ENCODE data around the gene DNASE1L2.

DNA sequence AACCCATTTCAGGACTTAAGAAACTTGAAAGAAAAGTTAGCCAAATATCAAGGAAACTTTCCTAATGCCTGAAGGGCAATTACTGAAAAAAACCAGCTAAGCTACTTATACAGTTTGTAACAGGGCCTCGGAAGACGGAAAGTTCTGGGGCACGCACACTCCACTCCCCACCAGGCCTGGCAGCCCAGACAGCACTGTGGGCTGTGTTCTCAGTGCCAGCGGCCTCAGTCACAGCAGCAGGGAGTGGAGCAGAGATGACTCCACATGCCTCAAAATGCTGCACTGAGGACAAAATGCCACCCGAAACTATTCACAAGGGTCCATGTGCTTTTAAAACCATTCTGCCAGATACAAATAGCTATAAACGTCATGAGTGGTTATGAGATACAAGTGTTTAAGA is 21.5 kb downstream of the DNASE1L2 start:
- TF ChIP-seq, protein P1, sequence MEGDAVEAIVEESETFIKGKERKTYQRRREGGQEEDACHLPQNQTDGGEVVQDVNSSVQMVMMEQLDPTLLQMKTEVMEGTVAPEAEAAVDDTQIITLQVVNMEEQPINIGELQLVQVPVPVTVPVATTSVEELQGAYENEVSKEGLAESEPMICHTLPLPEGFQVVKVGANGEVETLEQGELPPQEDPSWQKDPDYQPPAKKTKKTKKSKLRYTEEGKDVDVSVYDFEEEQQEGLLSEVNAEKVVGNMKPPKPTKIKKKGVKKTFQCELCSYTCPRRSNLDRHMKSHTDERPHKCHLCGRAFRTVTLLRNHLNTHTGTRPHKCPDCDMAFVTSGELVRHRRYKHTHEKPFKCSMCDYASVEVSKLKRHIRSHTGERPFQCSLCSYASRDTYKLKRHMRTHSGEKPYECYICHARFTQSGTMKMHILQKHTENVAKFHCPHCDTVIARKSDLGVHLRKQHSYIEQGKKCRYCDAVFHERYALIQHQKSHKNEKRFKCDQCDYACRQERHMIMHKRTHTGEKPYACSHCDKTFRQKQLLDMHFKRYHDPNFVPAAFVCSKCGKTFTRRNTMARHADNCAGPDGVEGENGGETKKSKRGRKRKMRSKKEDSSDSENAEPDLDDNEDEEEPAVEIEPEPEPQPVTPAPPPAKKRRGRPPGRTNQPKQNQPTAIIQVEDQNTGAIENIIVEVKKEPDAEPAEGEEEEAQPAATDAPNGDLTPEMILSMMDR (conservative IDR thresholded peaks at IDR 0.05; ENCODE audit: low read length), result no peak
- no peak for TF ChIP-seq EZH2phosphoT487 (IDR thresholded peaks at IDR 0.05; ENCODE audit: borderline replicate concordance, low read depth, low read length)

All from OCI-LY7 (cell line).